Common myeloid progenitor, CD34-positive (primary cell): ENCODE data around the gene OR2H2.

ENCODE experiments used
- CTCF ChIA-PET: fragments of 350-600 bp; sonication (Branson Sonifier 250); formaldehyde crosslinking; loops from one replicate; lab custom pipeline; 2021; ENCODE audit warnings: antibody characterized with exemption; lab: Charles Lee
- POLR2A ChIA-PET: fragments of 350-600 bp; sonication (Branson Sonifier 250); formaldehyde crosslinking; loops from one replicate; lab custom pipeline; 2021; ENCODE audit warnings: antibody characterized with exemption; lab: Charles Lee
- DNase-seq, 3 donors: peaks; one replicate each; pipeline versions ENCODE4 v3.0.0 to v3.0.0-alpha.2; 2013
- H3K27ac ChIP-seq, 2 experiments: 1 replicate in 1 of 2; 2 replicates in 1 of 2; pipeline ENCODE4 v1.7.0; 2013; ENCODE audit warnings: inconsistent platforms in 2 of 2, low read length in 2 of 2, mild to moderate bottlenecking in 2 of 2, low read depth in 1 of 2, moderate library complexity in 1 of 2; ENCODE audit not compliant: severe bottlenecking in 2 of 2, insufficient read depth in 1 of 2, poor library complexity in 1 of 2
- H3K27me3 ChIP-seq, 5 experiments: replicated peaks in 2 of 5; 1 replicate in 3 of 5; 2 replicates in 2 of 5; pipeline versions ENCODE4 v1.6.1 to v1.7.0; 2013; ENCODE audit warnings: low read length in 4 of 5, mild to moderate bottlenecking in 2 of 5, moderate library complexity in 2 of 5, inconsistent platforms in 1 of 5; ENCODE audit not compliant: insufficient read depth in 5 of 5, control insufficient read depth in 4 of 5
- H3K36me3 ChIP-seq, 4 experiments: 1 replicate in 2 of 4; 2 replicates in 2 of 4; pipeline versions ENCODE4 v1.6.1 to v1.7.0; 2013; ENCODE audit warnings: low read length in 3 of 4, control low read depth in 1 of 4, mild to moderate bottlenecking in 1 of 4; ENCODE audit not compliant: control insufficient read depth in 4 of 4, insufficient read depth in 4 of 4
- H3K4me1 ChIP-seq, 4 experiments: 1 replicate in 3 of 4; 2 replicates in 1 of 4; pipeline versions ENCODE4 v1.6.1 to v1.7.1; 2013; ENCODE audit warnings: low read length in 3 of 4, mild to moderate bottlenecking in 3 of 4, control low read depth in 1 of 4, inconsistent platforms in 1 of 4, moderate library complexity in 1 of 4; ENCODE audit not compliant: control insufficient read depth in 4 of 4, insufficient read depth in 4 of 4; ENCODE audit errors: control extremely low read depth in 1 of 4
- H3K4me3 ChIP-seq, 7 experiments: 1 replicate in 4 of 7; 2 replicates in 3 of 7; pipeline versions ENCODE4 v1.5.1 to v1.7.0; 2013; ENCODE audit warnings: mild to moderate bottlenecking in 7 of 7, low read length in 6 of 7, moderate library complexity in 6 of 7, inconsistent platforms in 2 of 7, low read depth in 2 of 7, control low read depth in 1 of 7; ENCODE audit not compliant: insufficient read depth in 4 of 7, control insufficient read depth in 1 of 7; ENCODE audit errors: extremely low read depth in 1 of 7
- H3K9me3 ChIP-seq, 5 experiments: 1 replicate in 4 of 5; 2 replicates in 1 of 5; pipeline versions ENCODE4 v1.6.1 to v1.7.1; 2013; ENCODE audit warnings: low read length in 4 of 5, mild to moderate bottlenecking in 2 of 5, inconsistent platforms in 1 of 5, low read depth in 1 of 5, moderate library complexity in 1 of 5; ENCODE audit not compliant: control insufficient read depth in 4 of 5, insufficient read depth in 2 of 5; ENCODE audit errors: control extremely low read depth in 1 of 5
- WGBS: methylation state at CpG from one replicate; pipeline ENCODE4 v1.1.5; 2013; ENCODE audit not compliant: insufficient coverage; 5-methylcytosine and 5-hydroxymethylcytosine counted together

The OR2H2 gene

DNA sequence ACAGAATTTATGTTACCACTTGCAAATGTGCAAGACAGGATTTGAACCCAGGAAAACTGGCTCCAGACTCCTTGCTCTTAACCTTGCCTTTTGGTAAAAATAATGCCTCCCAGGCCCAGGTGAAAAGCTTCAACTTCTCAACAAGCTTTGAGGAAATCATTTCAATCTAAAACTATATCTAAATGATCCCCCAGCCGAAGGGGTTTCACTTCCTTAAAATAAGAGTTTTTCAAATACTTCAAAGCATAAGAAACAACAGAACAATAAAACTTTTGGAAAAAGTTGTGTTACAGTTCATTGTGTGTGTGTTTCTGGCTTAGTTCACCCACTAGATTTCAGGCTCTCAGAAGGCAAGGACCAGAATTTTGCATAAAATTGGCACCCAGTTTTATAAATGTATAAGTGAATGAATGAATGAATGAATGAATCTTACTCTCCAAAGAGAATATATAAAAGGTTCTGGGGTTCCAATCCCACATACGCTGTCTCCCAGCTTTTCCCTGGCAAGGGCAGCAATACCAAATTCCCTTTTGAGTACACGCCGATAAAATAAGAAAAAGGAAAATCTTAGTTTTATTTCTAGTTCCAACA lies 5.4 kb downstream of the OR2H2 start:
- Histone ChIP-seq H3K36me3 (no peaks in the 10 kb centered on the region), H3K9me3 (no peaks in the 10 kb centered on the region), H3K27ac (no peak overlapping the region), H3K4me1 (peaks cover 0 to 2% (median 0%) of the 10 kb centered on the region in 4 experiments), H3K4me3 (no peak overlapping the region), H3K27me3 (peaks cover 0 to 9% (median 0%) of the 10 kb centered on the region in 5 experiments)
- DNase-seq: no peak
- WGBS: 86% methylated on average over 2 of the region's 4 CpGs
- CTCF ChIA-PET: interaction anchor here (0.9 to 7.1 kb wide), 8 partner anchors 12 to 215 kb away, joined by 3 to 33 read pairs (median 3); partner anchors contain the start of gene OR12D3
- POLR2A ChIA-PET: no interaction called here

- peaks cover 0 to 2% (median 0%) of the 10 kb centered on the region in 4 experiments for H3K4me1 ChIP-seq
- WGBS: 80% methylated on average over 1 of the region's 2 CpGs
- CTCF ChIA-PET: no interaction called here
- POLR2A ChIA-PET: no interaction called here
- H3K27me3 ChIP-seq: peaks cover 0 to 7% (median 0%) of the 10 kb centered on the region in 5 experiments
- no peaks in the 10 kb centered on the region for H3K36me3 ChIP-seq
- H3K27ac ChIP-seq: no peak overlapping the region
- DNase-seq: no peak
- no peaks in the 10 kb centered on the region for H3K9me3 ChIP-seq
- H3K4me3 ChIP-seq: no peak overlapping the region
Measured at GRCh38 chr6:29591677-29592076, 6.8 kb downstream of the OR2H2 start.

GRCh38 chr6:29593199-29593855 lies 8.4 kb downstream of the OR2H2 start:
- peak in 1 of 3 donors; percentile 7 for DNase-seq
- H3K36me3 ChIP-seq: no peaks in the 10 kb centered on the region
- 45% methylated on average over 3 of the region's 4 CpGs for WGBS
- no peaks in the 10 kb centered on the region for H3K9me3 ChIP-seq
- ChIA-PET CTCF (no interaction called here), POLR2A (no interaction called here)
- H3K27ac ChIP-seq: no peak overlapping the region
- H3K27me3 ChIP-seq: peaks cover 0 to 3% (median 0%) of the 10 kb centered on the region in 5 experiments
- H3K4me3 ChIP-seq: no peak overlapping the region
- peaks cover 0 to 2% (median 0%) of the 10 kb centered on the region in 4 experiments for H3K4me1 ChIP-seq

GRCh38 chr6:29596381-29596900 lies 11.5 kb downstream of the OR2H2 start:
- Histone ChIP-seq H3K27ac (no peak overlapping the region), H3K36me3 (peaks cover 0 to 1% (median 0%) of the 10 kb centered on the region in 4 experiments), H3K27me3 (peaks cover 0 to 3% (median 0%) of the 10 kb centered on the region in 5 experiments), H3K4me1 (peaks cover 0 to 2% (median 0%) of the 10 kb centered on the region in 4 experiments), H3K9me3 (no peaks in the 10 kb centered on the region), H3K4me3 (no peak overlapping the region)
- WGBS: 97% methylated on average over 4 of the region's 6 CpGs
- POLR2A ChIA-PET: no interaction called here
- no peak for DNase-seq
- CTCF ChIA-PET: interaction anchor here (0.7 to 1.9 kb wide), 2 partner anchors 220 to 1427 kb away, joined by 3 to 5 read pairs; no protein-coding TSS in a partner anchor

DNA sequence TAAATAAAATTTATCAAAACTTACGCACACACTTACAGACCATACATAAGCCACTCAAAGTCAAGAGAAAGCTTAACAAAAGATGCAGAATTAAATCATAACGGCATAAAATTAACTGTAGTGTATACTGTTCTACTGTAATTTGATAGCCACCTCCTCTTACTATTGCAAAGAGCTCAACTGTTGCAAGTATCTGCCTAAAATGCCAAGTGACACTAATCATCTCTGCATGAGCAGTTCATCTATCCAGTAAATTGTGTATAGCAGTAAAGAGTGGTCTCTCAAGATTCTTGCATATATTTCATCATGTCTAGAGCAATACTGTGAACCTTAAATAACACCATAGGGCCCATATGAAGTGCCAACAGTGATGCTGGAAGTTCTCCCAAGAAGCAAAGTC lies 12.3 kb downstream of the OR2H2 start:
- H3K27me3 ChIP-seq: no peaks in the 10 kb centered on the region
- peaks cover 0 to 2% (median 0%) of the 10 kb centered on the region in 4 experiments for H3K4me1 ChIP-seq
- DNase-seq: no peak
- H3K36me3 ChIP-seq: peaks cover 0 to 3% (median 0%) of the 10 kb centered on the region in 4 experiments
- ChIA-PET CTCF (interaction anchor here (0.9 to 1.9 kb wide), 2 partner anchors 24 to 220 kb away, joined by 4 to 5 read pairs; no protein-coding TSS in a partner anchor), POLR2A (no interaction called here)
- H3K27ac ChIP-seq: no peak overlapping the region
- H3K9me3 ChIP-seq: no peaks in the 10 kb centered on the region
- no CpG with 5 or more reads among the region's 2 CpGs for WGBS
- no peak overlapping the region for H3K4me3 ChIP-seq

DNA sequence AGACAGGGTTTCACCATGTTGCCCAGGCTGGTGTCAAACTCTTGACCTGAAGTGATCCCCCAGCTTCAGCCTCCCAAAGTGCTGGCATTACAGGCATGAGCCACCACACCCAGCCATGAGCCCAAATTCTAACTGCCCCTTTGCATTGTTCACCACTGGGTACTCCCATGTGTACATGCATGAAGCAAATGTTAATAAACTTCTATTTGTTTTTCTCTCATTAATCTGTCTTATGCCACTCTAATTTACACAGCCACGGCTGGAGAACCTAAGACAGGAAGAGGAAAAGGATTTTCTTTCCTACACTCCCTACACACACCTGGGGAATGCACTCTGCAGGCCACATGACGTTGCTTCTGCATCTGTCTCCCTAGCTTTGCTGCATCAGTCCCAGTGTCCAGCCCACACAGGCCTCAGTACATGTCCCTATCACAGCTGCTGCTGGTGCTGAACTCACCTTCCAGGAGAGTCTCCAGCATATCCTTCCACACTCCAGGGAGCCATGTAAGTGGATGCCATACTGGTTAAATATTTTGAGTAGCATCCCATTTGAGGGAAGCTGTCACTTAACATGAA lies 13.3 kb downstream of the OR2H2 start:
- ChIA-PET CTCF (interaction anchor here (0.9 kb wide), 1 partner anchor 25 kb away, joined by 4 read pairs; no protein-coding TSS in a partner anchor), POLR2A (no interaction called here)
- no peak for DNase-seq
- Histone ChIP-seq H3K27me3 (no peaks in the 10 kb centered on the region), H3K9me3 (no peaks in the 10 kb centered on the region), H3K4me3 (no peak overlapping the region), H3K36me3 (peaks cover 0 to 3% (median 0%) of the 10 kb centered on the region in 4 experiments), H3K27ac (no peak overlapping the region), H3K4me1 (peaks cover 0 to 2% (median 0%) of the 10 kb centered on the region in 4 experiments)
- 73% methylated on average over 2 of the region's 2 CpGs for WGBS
